Psoas muscle (tissue), 8 donors: Measurements from ENCODE around the gene SCT. TPM values are rescaled to one million over a fixed set of nuclear protein-coding genes. Genes with fewer than 3 reads are reported as not detected.

Experiments
- ATAC-seq, 4 donors: fragments of 200-7000 bp; cut with Tn5 transposase; one replicate each; pipeline ENCODE4 v1.9.1; 2020; ENCODE audit warnings: moderate library complexity in 3 of 4, mild to moderate bottlenecking in 2 of 4
- DNase-seq, 2 donors: peaks; one replicate each; pipeline ENCODE4 v3.0.0-alpha.2; 2020
- H3K27ac ChIP-seq: fragments of 200-600 bp; one replicate; pipeline ENCODE4 v1.8.0; 2022
- H3K27me3 ChIP-seq, 3 donors: fragments of 200-600 bp in 1 of 3; one replicate each; pipeline versions ENCODE4 v1.6.1 to v1.8.0; 2013 to 2022; ENCODE audit warnings: low read length in 2 of 3, mild to moderate bottlenecking in 2 of 3, moderate library complexity in 1 of 3; ENCODE audit not compliant: insufficient read depth in 3 of 3
- H3K36me3 ChIP-seq, 2 donors: fragments of 200-600 bp in 1 of 2; one replicate each; pipeline versions ENCODE4 v1.6.1 to v1.8.0; 2013 to 2022; ENCODE audit warnings: low read depth in 1 of 2, mild to moderate bottlenecking in 1 of 2, moderate library complexity in 1 of 2; ENCODE audit not compliant: insufficient read depth in 1 of 2
- H3K4me1 ChIP-seq: fragments of 200-600 bp; one replicate; pipeline ENCODE4 v1.8.0; 2022
- H3K4me3 ChIP-seq: fragments of 200-600 bp; one replicate; pipeline ENCODE4 v1.8.0; 2022; ENCODE audit warnings: mild to moderate bottlenecking
- H3K9me3 ChIP-seq: fragments of 200-600 bp; one replicate; pipeline ENCODE4 v1.8.0; 2022
- CTCF ChIP-seq: fragments of 200-600 bp; IDR thresholded peaks from one replicate; pipeline ENCODE4 v1.8.0; 2022; ENCODE audit warnings: antibody characterized with exemption
- WGBS, 3 donors: extraction: QIAGEN DNeasy Blood & Tissue Kit; methylation state at CpG; one replicate each; pipeline versions ENCODE4 v1.1.6 to v1.1.7; 2013; 5-methylcytosine and 5-hydroxymethylcytosine counted together
- intact Hi-C, 2 donors: fragments of 100-400 bp; cut with DNase I; formaldehyde crosslinking; loops; one replicate each; pipeline versions ENCODE4 v1.11.0 to v1.14.2; 2022
- polyA plus RNA-seq, 3 donors: library from polyadenylated mRNA; stranded (reverse); fragments of 200-250 nt; gene quantifications; one replicate each; pipeline ENCODE4 v1.2.3, GENCODE V29; 2013
- total RNA-seq, 4 donors: library from RNA; stranded (reverse); fragmentation: NEBNext Ultra II Directional in 2 of 4; extraction: Animal tissue kit (Norgen Biotek cat#: 25700) in 2 of 4; gene quantifications; one replicate each; pipeline versions ENCODE4 v1.2.1 to v1.2.4, GENCODE V29; 2021 to 2023
- donor health status: healthy with polysubstance abuse.
- donor health status: DM: no; HTN: no; CAD: no; lungs with moderate emphysema.
- donor health status: Bipolar disorder and iron deficiency.
- donor health status: healthy.
- donor health status: DM: yes; HTN: yes; CAD: no.
- donor health status: DM: no; HTN: no; CAD: no.
- donor health status: DM: no; HTN: no; CAD: no.
- donor health status: DM: yes; HTN: yes; CAD: no.

The SCT gene
- total and polyA plus RNA-seq, 7 donors = 0.44 to 4.8 (median 1.3) TPM; not detected in 3

GRCh38 chr11:659532-660085 is 32.6 kb upstream of the SCT start:
- Histone ChIP-seq H3K27me3 (no peaks in the 10 kb centered on the region), H3K9me3 (no peaks in the 10 kb centered on the region), H3K36me3 (peaks cover 3 to 38% of the 10 kb centered on the region in 2 donors), H3K27ac (no peak overlapping the region), H3K4me3 (no peak overlapping the region), H3K4me1 (no peaks in the 10 kb centered on the region)
- intact Hi-C loops = loop anchor here in 1 of 2 donors (5.0 kb wide), 1 partner anchor 63 kb away; no protein-coding TSS in a partner anchor
- ATAC-seq (no peak), DNase-seq (no peak)
- no peak for TF ChIP-seq CTCF
- 89 to 93% (median 89%) methylated on average over 16 of the region's 16 CpGs for WGBS, 3 donors

- DNase-seq (no peak), ATAC-seq (no peak)
- Histone ChIP-seq H3K36me3 (peaks cover 3 to 41% of the 10 kb centered on the region in 2 donors), H3K27me3 (no peaks in the 10 kb centered on the region), H3K4me3 (no peak overlapping the region), H3K27ac (no peak overlapping the region), H3K9me3 (no peaks in the 10 kb centered on the region), H3K4me1 (no peaks in the 10 kb centered on the region)
- TF ChIP-seq CTCF = no peak
- intact Hi-C loops = no loop called here
- 88 to 91% (median 90%) methylated on average over 14 of the region's 14 CpGs for WGBS, 3 donors
Observed at GRCh38 chr11:657691-658126, 30.7 kb upstream of the SCT start.

- ATAC-seq = no peak
- H3K4me3 ChIP-seq = no peak overlapping the region
- no peak for DNase-seq
- 83 to 89% (median 85%) methylated on average over 7 of the region's 7 CpGs for WGBS, 3 donors
- H3K27me3 ChIP-seq = no peaks in the 10 kb centered on the region
- H3K9me3 ChIP-seq = no peaks in the 10 kb centered on the region
- no peak overlapping the region for H3K27ac ChIP-seq
- H3K36me3 ChIP-seq = peaks cover 3 to 48% of the 10 kb centered on the region in 2 donors
- no peak for TF ChIP-seq CTCF
- no peaks in the 10 kb centered on the region for H3K4me1 ChIP-seq
- intact Hi-C loops = no loop called here
Observed at GRCh38 chr11:656866-657265, 29.9 kb upstream of the SCT start.

GRCh38 chr11:656426-656825 is 29.4 kb upstream of the SCT start:
- Histone ChIP-seq H3K9me3 (no peaks in the 10 kb centered on the region), H3K4me3 (no peak overlapping the region), H3K36me3 (peaks cover 3 to 48% of the 10 kb centered on the region in 2 donors), H3K4me1 (no peaks in the 10 kb centered on the region), H3K27me3 (no peaks in the 10 kb centered on the region), H3K27ac (no peak overlapping the region)
- intact Hi-C loops = no loop called here
- ATAC-seq (peak in 2 of 4 donors; percentile 17 to 20), DNase-seq (no peak)
- 90 to 93% (median 93%) methylated on average over 14 of the region's 14 CpGs for WGBS, 3 donors
- TF ChIP-seq CTCF = no peak
